Nephron (organoid): ENCODE results near the gene CDH23.
A peak's percentile ranks its signal among the peaks of the same experiment; 100 is the strongest.

Source experiments
- H3K27ac Mint-ChIP-seq, 3 experiments: 2 replicates each; pipeline ENCODE4 v1.8.0; 2020; ENCODE audit warnings: mixed read lengths in 3 of 3, mild to moderate bottlenecking in 2 of 3, moderate library complexity in 1 of 3
- H3K27me3 Mint-ChIP-seq: 2 replicates; pipeline ENCODE4 v1.8.0; 2021; ENCODE audit warnings: low read depth, mild to moderate bottlenecking, moderate library complexity, mixed read lengths
- H3K36me3 Mint-ChIP-seq: 2 replicates; pipeline ENCODE4 v1.8.0; 2020; ENCODE audit warnings: low read depth, mixed read lengths
- H3K4me1 Mint-ChIP-seq: 2 replicates; pipeline ENCODE4 v1.8.0; 2020; ENCODE audit warnings: mixed read lengths
- H3K4me3 Mint-ChIP-seq, 3 experiments: 2 replicates each; pipeline ENCODE4 v1.8.0; 2020; ENCODE audit warnings: mild to moderate bottlenecking in 3 of 3, mixed read lengths in 3 of 3, moderate library complexity in 2 of 3
- H3K9me3 Mint-ChIP-seq: 2 replicates; pipeline ENCODE4 v1.8.0; 2020; ENCODE audit warnings: mixed read lengths
- TF ChIP-seq, protein P1 (sequence below), 3 experiments: fragments of 200-600 bp; sonication (generic); IDR thresholded peaks; one replicate each; pipeline ENCODE4 v1.5.0; 2021; ENCODE audit warnings: antibody characterized with exemption in 3 of 3; ENCODE audit not compliant: unreplicated experiment in 3 of 3

The CDH23 gene

DNA sequence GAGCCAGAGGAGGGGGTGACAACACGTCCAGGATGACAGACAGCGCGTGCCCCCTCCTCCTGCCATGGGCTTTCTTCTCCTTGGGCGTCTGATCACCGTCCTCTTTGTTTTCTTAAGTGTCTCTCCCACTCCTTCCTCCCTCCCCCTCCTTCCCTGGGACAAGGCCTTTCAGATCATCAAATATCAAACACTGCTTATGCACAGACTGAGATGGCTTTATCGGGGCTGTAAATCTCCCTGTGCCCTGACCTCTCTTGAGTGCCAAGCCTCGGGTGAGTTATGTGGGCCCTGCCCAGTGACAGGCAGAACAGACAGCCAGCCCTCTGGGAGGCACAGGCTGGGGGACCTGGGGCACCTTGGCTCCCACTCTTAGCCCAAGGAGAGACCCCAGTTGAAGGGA is 206.4 kb downstream of the CDH23 start:
- H3K9me3 Mint-ChIP-seq: no peaks in the 10 kb centered on the region
- TF ChIP-seq, protein P1, sequence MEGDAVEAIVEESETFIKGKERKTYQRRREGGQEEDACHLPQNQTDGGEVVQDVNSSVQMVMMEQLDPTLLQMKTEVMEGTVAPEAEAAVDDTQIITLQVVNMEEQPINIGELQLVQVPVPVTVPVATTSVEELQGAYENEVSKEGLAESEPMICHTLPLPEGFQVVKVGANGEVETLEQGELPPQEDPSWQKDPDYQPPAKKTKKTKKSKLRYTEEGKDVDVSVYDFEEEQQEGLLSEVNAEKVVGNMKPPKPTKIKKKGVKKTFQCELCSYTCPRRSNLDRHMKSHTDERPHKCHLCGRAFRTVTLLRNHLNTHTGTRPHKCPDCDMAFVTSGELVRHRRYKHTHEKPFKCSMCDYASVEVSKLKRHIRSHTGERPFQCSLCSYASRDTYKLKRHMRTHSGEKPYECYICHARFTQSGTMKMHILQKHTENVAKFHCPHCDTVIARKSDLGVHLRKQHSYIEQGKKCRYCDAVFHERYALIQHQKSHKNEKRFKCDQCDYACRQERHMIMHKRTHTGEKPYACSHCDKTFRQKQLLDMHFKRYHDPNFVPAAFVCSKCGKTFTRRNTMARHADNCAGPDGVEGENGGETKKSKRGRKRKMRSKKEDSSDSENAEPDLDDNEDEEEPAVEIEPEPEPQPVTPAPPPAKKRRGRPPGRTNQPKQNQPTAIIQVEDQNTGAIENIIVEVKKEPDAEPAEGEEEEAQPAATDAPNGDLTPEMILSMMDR (IDR thresholded peaks at IDR 0.05; ENCODE audit: unreplicated experiment in 3 of 3): no peak
- H3K36me3 Mint-ChIP-seq: no peaks in the 10 kb centered on the region
- H3K4me1 Mint-ChIP-seq: peaks cover 27% of the 10 kb centered on the region
- peaks cover 25% of the 10 kb centered on the region for H3K27me3 Mint-ChIP-seq
- no peak overlapping the region for H3K4me3 Mint-ChIP-seq
- H3K27ac Mint-ChIP-seq: peak overlapping the region in 1 of 3 experiments; percentile 32

DNA sequence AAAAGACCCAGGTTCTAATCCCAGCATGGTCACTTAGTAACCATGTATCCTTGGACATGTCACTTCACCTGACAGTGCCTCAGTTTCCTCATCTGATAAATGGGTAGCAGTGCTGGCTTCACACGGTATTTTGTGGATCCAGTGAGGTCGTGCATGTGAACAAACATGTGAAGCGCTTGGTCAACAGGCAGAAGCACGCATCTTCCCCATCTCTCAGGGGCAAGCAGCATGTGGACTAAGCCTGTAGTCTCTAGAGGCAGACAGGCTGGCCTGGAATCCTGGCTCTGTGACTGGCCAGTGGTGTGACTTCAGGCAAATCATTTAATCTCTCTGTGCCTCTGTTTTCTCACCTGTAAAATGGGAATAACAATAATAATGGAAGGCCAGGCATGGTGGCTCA is 207.0 kb downstream of the CDH23 start:
- Mint-ChIP-seq H3K4me1 (peaks cover 21% of the 10 kb centered on the region), H3K27ac (no peak overlapping the region), H3K36me3 (no peaks in the 10 kb centered on the region), H3K4me3 (no peak overlapping the region), H3K27me3 (peaks cover 31% of the 10 kb centered on the region), H3K9me3 (no peaks in the 10 kb centered on the region)
- TF ChIP-seq, protein P1 (IDR thresholded peaks at IDR 0.05; ENCODE audit: unreplicated experiment in 3 of 3): no peak

DNA sequence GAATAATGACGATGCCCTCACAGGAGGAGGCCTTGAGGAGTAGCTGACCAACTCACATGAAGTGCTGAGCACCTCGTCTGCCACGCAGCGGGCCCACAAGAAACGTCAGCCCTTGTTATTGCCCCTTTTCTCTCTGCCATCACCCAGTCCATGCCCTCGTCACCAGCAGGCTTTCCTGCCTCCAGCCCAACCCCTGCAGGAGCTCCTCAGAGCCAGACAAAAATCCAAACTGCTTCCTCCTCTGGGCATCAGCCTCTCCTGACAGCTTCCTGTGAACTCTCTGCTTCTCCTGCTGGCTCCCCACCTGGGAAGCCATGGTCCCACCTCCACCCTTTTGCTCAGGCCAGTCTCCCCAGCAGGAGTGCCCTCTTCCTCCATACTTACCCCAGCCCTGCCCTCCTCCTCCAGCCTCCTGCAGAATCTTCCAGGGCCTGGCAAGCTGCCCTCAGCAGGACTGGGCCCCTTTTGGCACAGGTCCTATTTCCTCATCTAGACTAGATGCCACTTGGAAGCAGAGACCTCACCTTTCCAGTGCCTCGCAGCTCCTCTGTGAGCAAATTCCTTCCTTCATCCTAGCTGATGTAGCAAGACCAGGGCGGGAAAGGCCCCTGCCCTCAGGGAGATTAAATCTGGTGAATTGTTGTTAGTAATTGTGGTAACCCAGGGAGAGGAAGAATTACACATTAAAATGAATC is 207.8 kb downstream of the CDH23 start:
- no peak overlapping the region for H3K4me3 Mint-ChIP-seq
- H3K36me3 Mint-ChIP-seq: no peaks in the 10 kb centered on the region
- H3K27ac Mint-ChIP-seq: peak overlapping the region in 2 of 3 experiments; percentile 30 to 49
- H3K4me1 Mint-ChIP-seq: peaks cover 18% of the 10 kb centered on the region
- TF ChIP-seq, protein P1 (IDR thresholded peaks at IDR 0.05; ENCODE audit: unreplicated experiment in 3 of 3): no peak
- peaks cover 32% of the 10 kb centered on the region for H3K27me3 Mint-ChIP-seq
- no peaks in the 10 kb centered on the region for H3K9me3 Mint-ChIP-seq

DNA sequence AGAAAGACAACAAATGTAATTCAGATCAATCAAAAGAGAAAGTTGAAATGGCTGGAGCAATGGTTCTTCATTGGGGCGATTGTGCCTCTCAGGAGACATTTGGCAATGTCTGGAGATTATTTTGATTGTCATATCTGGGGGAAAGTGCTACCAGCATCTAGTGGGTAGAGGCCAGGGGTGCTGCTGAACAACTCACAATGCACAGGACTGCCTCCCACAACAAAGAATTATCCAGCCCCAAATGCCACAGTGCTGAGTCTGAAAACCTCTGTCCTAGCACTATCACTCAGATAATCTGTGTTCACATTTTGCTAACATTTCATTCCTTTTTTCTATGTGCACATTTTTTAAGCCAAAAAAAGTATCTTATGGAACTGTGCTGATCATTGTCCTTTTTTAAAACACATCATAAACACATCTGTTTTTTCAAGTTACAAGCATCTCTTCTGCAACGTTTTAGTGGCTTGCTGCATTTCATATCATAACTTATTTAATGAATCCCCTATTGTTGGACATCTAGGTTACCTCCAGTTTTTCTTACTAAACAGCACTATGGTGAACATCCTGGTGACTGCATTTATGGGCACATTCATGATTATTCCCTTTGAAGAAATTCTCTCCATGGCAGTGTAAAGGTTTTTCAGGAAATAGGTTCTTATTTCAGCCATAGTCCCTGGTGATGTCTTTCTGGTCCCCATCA is 208.7 kb downstream of the CDH23 start:
- Mint-ChIP-seq H3K27ac (peak overlapping the region in 1 of 3 experiments; percentile 33), H3K4me3 (no peak overlapping the region), H3K27me3 (peaks cover 36% of the 10 kb centered on the region), H3K9me3 (no peaks in the 10 kb centered on the region), H3K36me3 (no peaks in the 10 kb centered on the region), H3K4me1 (peaks cover 22% of the 10 kb centered on the region)
- TF ChIP-seq, protein P1 (IDR thresholded peaks at IDR 0.05; ENCODE audit: unreplicated experiment in 3 of 3): no peak

DNA sequence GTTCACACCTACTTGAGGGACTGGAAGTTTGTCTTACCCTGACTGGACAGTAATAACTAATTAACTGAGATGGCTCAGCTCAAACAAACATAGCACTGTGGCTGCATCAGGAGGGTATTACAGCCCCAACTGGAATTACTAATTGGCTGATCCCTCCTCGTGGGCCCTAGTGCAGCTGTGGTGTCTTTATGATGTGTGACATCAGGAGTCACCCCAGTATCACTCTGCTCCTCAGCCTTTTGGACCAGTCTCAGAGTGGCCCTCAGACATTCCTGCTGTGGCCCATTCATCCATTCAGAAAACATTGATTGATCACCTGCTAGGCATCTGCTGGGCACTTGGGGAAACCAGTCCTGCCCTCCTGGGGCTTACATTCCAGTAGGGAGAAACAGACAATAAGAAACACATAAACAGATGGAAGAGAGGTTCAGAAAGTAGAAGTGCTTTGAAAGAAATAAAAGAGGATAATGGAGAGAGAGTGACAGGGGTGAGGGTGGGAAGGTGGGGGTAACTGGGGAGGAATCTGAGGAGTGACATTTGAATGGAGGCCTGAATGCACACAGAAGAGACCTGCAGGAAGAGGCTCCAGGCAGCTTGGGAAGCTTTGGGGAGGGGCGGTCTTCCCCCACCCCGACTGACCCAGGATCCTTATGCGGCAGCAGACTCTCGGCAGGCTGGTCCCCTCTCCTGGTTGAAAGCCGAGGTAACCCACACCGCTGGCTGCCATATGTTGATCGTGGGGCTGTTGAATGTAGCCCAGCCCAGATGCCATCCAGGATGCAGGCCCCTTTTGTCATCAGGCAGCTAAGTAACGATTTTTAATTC is 209.7 kb downstream of the CDH23 start:
- H3K27ac Mint-ChIP-seq: no peak overlapping the region
- H3K9me3 Mint-ChIP-seq: no peaks in the 10 kb centered on the region
- peaks cover 22% of the 10 kb centered on the region for H3K4me1 Mint-ChIP-seq
- TF ChIP-seq, protein P1 (IDR thresholded peaks at IDR 0.05; ENCODE audit: unreplicated experiment in 3 of 3): no peak
- peaks cover 40% of the 10 kb centered on the region for H3K27me3 Mint-ChIP-seq
- H3K36me3 Mint-ChIP-seq: no peaks in the 10 kb centered on the region
- H3K4me3 Mint-ChIP-seq: no peak overlapping the region
